Astrocyte (in vitro differentiated cells and primary cell): ENCODE data around the gene TOMM5.

Experiments used
- CTCF ChIP-seq: IDR thresholded peaks from 2 replicates; pipeline ENCODE4 v1.5.1; 2011; ENCODE audit warnings: low read depth, mild to moderate bottlenecking, inconsistent platforms, low read length, moderate library complexity; ENCODE audit not compliant: insufficient read depth
- EZH2 ChIP-seq: IDR thresholded peaks from 2 replicates; pipeline ENCODE4 v1.6.1; 2012; ENCODE audit warnings: mild to moderate bottlenecking, low read length, inconsistent platforms; ENCODE audit not compliant: insufficient read depth

GRCh38 chr9:37551468-37551867 lies 40.9 kb downstream of the TOMM5 start:
- TF ChIP-seq EZH2 (no peak), CTCF (no peak)
